Mesendoderm (in vitro differentiated cells): ENCODE results near the gene UGDH.
A peak's percentile ranks its signal among the peaks of the same experiment; 100 is the strongest.
"Not testable (repeated sequence)": the region's sequence is repeated elsewhere in the genome, so short reads cannot be mapped to it uniquely, and the experiment has no call there.

Experiments
- DNase-seq: peaks from one replicate; pipeline ENCODE4 v3.0.0; 2013
- H2AK5ac ChIP-seq: 2 replicates; pipeline ENCODE4 v1.6.1; 2013; ENCODE audit warnings: low read length, inconsistent platforms
- H2BK120ac ChIP-seq: 2 replicates; pipeline ENCODE4 v1.6.1; 2013; ENCODE audit warnings: low read depth, mild to moderate bottlenecking, low read length, moderate library complexity, mixed read lengths
- H2BK15ac ChIP-seq: replicated peaks from 2 replicates; pipeline ENCODE4 v1.6.1; 2013; ENCODE audit warnings: low read depth, mild to moderate bottlenecking, moderate library complexity
- H2BK5ac ChIP-seq: 2 replicates; pipeline ENCODE4 v1.6.1; 2013; ENCODE audit warnings: low read length, inconsistent platforms
- H3K18ac ChIP-seq: 2 replicates; pipeline ENCODE4 v1.6.1; 2013; ENCODE audit warnings: mild to moderate bottlenecking, low read length, mixed read lengths
- H3K23ac ChIP-seq: one replicate; pipeline ENCODE4 v1.6.1; 2013; ENCODE audit warnings: low read length
- H3K27ac ChIP-seq: 2 replicates; pipeline ENCODE4 v1.5.1; 2013; ENCODE audit warnings: low read depth, mild to moderate bottlenecking, inconsistent platforms, low read length, moderate library complexity
- H3K27me3 ChIP-seq: 2 replicates; pipeline ENCODE4 v1.6.1; 2013; ENCODE audit warnings: low read length, control low read depth, mild to moderate bottlenecking, inconsistent platforms; ENCODE audit not compliant: insufficient read depth, poor library complexity
- H3K36me3 ChIP-seq: 2 replicates; pipeline ENCODE4 v1.6.1; 2013; ENCODE audit warnings: low read length, inconsistent platforms; ENCODE audit not compliant: control insufficient read depth, insufficient read depth
- H3K4ac ChIP-seq: one replicate; pipeline ENCODE4 v1.6.1; 2013; ENCODE audit warnings: low read depth, mild to moderate bottlenecking, low read length, moderate library complexity
- H3K4me1 ChIP-seq: 2 replicates; pipeline ENCODE4 v1.6.1; 2013; ENCODE audit warnings: low read depth, low read length, inconsistent platforms; ENCODE audit not compliant: control insufficient read depth
- H3K4me2 ChIP-seq: 2 replicates; pipeline ENCODE4 v1.6.1; 2013; ENCODE audit warnings: low read length
- H3K4me3 ChIP-seq: 2 replicates; pipeline ENCODE4 v1.5.1; 2013; ENCODE audit warnings: mild to moderate bottlenecking, low read length
- H3K56ac ChIP-seq: one replicate; pipeline ENCODE4 v1.6.1; 2013; ENCODE audit warnings: low read length
- H3K79me1 ChIP-seq: 2 replicates; pipeline ENCODE4 v1.6.1; 2013; ENCODE audit warnings: low read length, inconsistent platforms
- H3K79me2 ChIP-seq: 2 replicates; pipeline ENCODE4 v1.6.1; 2013; ENCODE audit warnings: mild to moderate bottlenecking, low read length; ENCODE audit not compliant: control insufficient read depth, insufficient read depth
- H3K9ac ChIP-seq: 2 replicates; pipeline ENCODE4 v1.6.1; 2013; ENCODE audit warnings: low read length, inconsistent platforms
- H4K5ac ChIP-seq: one replicate; pipeline ENCODE4 v1.6.1; 2013; ENCODE audit warnings: low read length
- H4K8ac ChIP-seq: one replicate; pipeline ENCODE4 v1.6.1; 2013; ENCODE audit warnings: low read depth, mild to moderate bottlenecking, control low read depth, low read length, moderate library complexity
- WGBS: extraction: QIAGEN DNeasy Blood & Tissue Kit; methylation state at CpG from one replicate; pipeline ENCODE4 v1.1.7; 2013; ENCODE audit warnings: low lambda C conversion rate, missing lambda C conversion rate; ENCODE audit not compliant: insufficient coverage; ENCODE audit errors: extremely low coverage; 5-methylcytosine and 5-hydroxymethylcytosine counted together

The UGDH gene

GRCh38 chr4:39458505-39459300 lies 68.5 kb downstream of the UGDH start, which contains the start of the genes LIAS and RPL9:
Gene LIAS, plus strand, starts transcription at chr4:39459056. Its CDS starts 62 bp downstream, at chr4:39459118.
Gene RPL9, minus strand, starts transcription at chr4:39458922. Its CDS starts 483 bp downstream, at chr4:39458439.
- peak; percentile 99 for DNase-seq
- Histone ChIP-seq H3K4me3 (peak within 1 kb of the TSS; percentile 98), H2AK5ac (peak within 1 kb of the TSS; percentile 85), H4K5ac (peak within 1 kb of the TSS; percentile 71), H3K27ac (peak within 1 kb of the TSS; percentile 91), H3K4me1 (peaks cover 6% of the 10 kb centered on the region), H3K79me2 (peaks cover 33% of the 10 kb centered on the region), H2BK120ac (peak within 1 kb of the TSS; percentile 8), H2BK5ac (peak within 1 kb of the TSS; percentile 72), H3K79me1 (peaks cover 8% of the 10 kb centered on the region), H3K27me3 (no peaks in the 10 kb centered on the region), H3K4me2 (peak within 1 kb of the TSS; percentile 90), H3K56ac (peak within 1 kb of the TSS; percentile 96), H3K18ac (peak within 1 kb of the TSS; percentile 81), H3K4ac (peak within 1 kb of the TSS; percentile 74), H4K8ac (peak within 1 kb of the TSS; percentile 81), H2BK15ac (no peak within 1 kb of the TSS), H3K36me3 (peaks cover 13% of the 10 kb centered on the region), H3K23ac (peak within 1 kb of the TSS; percentile 72), H3K9ac (peak within 1 kb of the TSS; percentile 100)
- WGBS, result no CpG with 5 or more reads among the region's 55 CpGs

- H2BK5ac ChIP-seq, result peak overlapping the region; percentile 72
- not testable (repeated sequence) for H3K79me1 ChIP-seq, H3K27me3 ChIP-seq
These were observed 69.1 kb downstream of the UGDH start for GRCh38 chr4:39458161-39458504.

GRCh38 chr4:39456946-39457763 lies 70.1 kb downstream of the UGDH start:
- Histone ChIP-seq H3K18ac (no peak overlapping the region), H3K4ac (no peak overlapping the region), H3K56ac (peak overlapping the region; percentile 96), H3K27ac (no peak overlapping the region), H4K5ac (no peak overlapping the region), H2BK5ac (no peak overlapping the region), H3K9ac (peak overlapping the region; percentile 100), H3K79me1 (peaks cover 9% of the 10 kb centered on the region), H2AK5ac (no peak overlapping the region), H3K27me3 (no peaks in the 10 kb centered on the region), H4K8ac (no peak overlapping the region), H3K4me3 (peak overlapping the region; percentile 95), H3K79me2 (peaks cover 33% of the 10 kb centered on the region), H2BK120ac (no peak overlapping the region), H3K23ac (peak overlapping the region; percentile 37), H3K4me1 (peaks cover 6% of the 10 kb centered on the region), H3K36me3 (peaks cover 19% of the 10 kb centered on the region), H2BK15ac (no peak overlapping the region), H3K4me2 (peak overlapping the region; percentile 90)
- no peak for DNase-seq
- no CpG with 5 or more reads among the region's 10 CpGs for WGBS

More at GRCh38 chr4:39458161-39458504, 69.1 kb downstream of the UGDH start:
- no CpG with 5 or more reads among the region's 13 CpGs for WGBS
- not testable (repeated sequence) for DNase-seq, H2BK15ac ChIP-seq, H3K4me1 ChIP-seq, H2BK120ac ChIP-seq
- Histone ChIP-seq H3K23ac (peak overlapping the region; percentile 72), H3K56ac (peak overlapping the region; percentile 96), H2AK5ac (peak overlapping the region; percentile 85), H4K5ac (peak overlapping the region; percentile 21), H3K4me3 (peak overlapping the region; percentile 95), H3K9ac (peak overlapping the region; percentile 100), H3K36me3 (peaks cover 15% of the 10 kb centered on the region), H3K27ac (peak overlapping the region; percentile 91), H3K4ac (peak overlapping the region; percentile 74), H3K79me2 (peaks cover 33% of the 10 kb centered on the region), H3K4me2 (peak overlapping the region; percentile 46), H3K18ac (peak overlapping the region; percentile 81), H4K8ac (peak overlapping the region; percentile 30)

GRCh38 chr4:39455486-39455885 lies 71.8 kb downstream of the UGDH start:
- Histone ChIP-seq H3K27ac (no peak overlapping the region), H3K4me2 (peak overlapping the region; percentile 10), H4K5ac (no peak overlapping the region), H3K36me3 (peaks cover 22% of the 10 kb centered on the region), H3K4me1 (peaks cover 6% of the 10 kb centered on the region), H3K9ac (no peak overlapping the region), H3K27me3 (no peaks in the 10 kb centered on the region), H3K18ac (no peak overlapping the region), H3K23ac (no peak overlapping the region), H3K79me1 (peaks cover 11% of the 10 kb centered on the region), H2BK120ac (no peak overlapping the region), H2AK5ac (no peak overlapping the region), H3K4me3 (no peak overlapping the region), H2BK5ac (no peak overlapping the region), H3K56ac (no peak overlapping the region), H4K8ac (no peak overlapping the region), H2BK15ac (no peak overlapping the region), H3K79me2 (peaks cover 33% of the 10 kb centered on the region), H3K4ac (no peak overlapping the region)
- WGBS, result no CpG with 5 or more reads among the region's 6 CpGs
- no peak for DNase-seq

GRCh38 chr4:39453738-39454137 lies 73.5 kb downstream of the UGDH start:
- H3K18ac ChIP-seq, result no peak overlapping the region
- H3K79me2 ChIP-seq, result peaks cover 32% of the 10 kb centered on the region
- no peak overlapping the region for H3K9ac ChIP-seq
- H2BK5ac ChIP-seq, result no peak overlapping the region
- H3K27me3 ChIP-seq, result no peaks in the 10 kb centered on the region
- no peak overlapping the region for H2AK5ac ChIP-seq
- no peak overlapping the region for H3K4me3 ChIP-seq
- peaks cover 11% of the 10 kb centered on the region for H3K79me1 ChIP-seq
- no peak overlapping the region for H3K27ac ChIP-seq
- no peak overlapping the region for H4K5ac ChIP-seq
- H2BK120ac ChIP-seq, result no peak overlapping the region
- H3K36me3 ChIP-seq, result peaks cover 22% of the 10 kb centered on the region
- H3K4me1 ChIP-seq, result peaks cover 6% of the 10 kb centered on the region
- H3K4me2 ChIP-seq, result no peak overlapping the region
- H3K4ac ChIP-seq, result no peak overlapping the region
- H3K56ac ChIP-seq, result no peak overlapping the region
- no CpG with 5 or more reads among the region's 2 CpGs for WGBS
- no peak overlapping the region for H4K8ac ChIP-seq
- H2BK15ac ChIP-seq, result no peak overlapping the region
- no peak overlapping the region for H3K23ac ChIP-seq
- no peak for DNase-seq
